Neural cell (in vitro differentiated cells): ENCODE data around the gene ARPC4. TPM values are rescaled to one million over a fixed set of nuclear protein-coding genes. Genes with fewer than 3 reads are reported as not detected.

Source experiments
- H2AFZ ChIP-seq: fragments of 200-600, 300-800 bp; sonication (generic), shearing (Covaris generic); 2 replicates; pipeline ENCODE4 v1.6.0; 2014; ENCODE audit warnings: low read depth, mild to moderate bottlenecking, antibody characterized with exemption, low read length, moderate library complexity
- H3F3A ChIP-seq: fragments of 200-600 bp; shearing (Covaris generic); 2 replicates; pipeline ENCODE4 v1.6.1; 2016; ENCODE audit warnings: mild to moderate bottlenecking, moderate library complexity, mixed read lengths, antibody characterized with exemption, low read length; ENCODE audit not compliant: insufficient read depth, poor library complexity, severe bottlenecking
- H3K27ac ChIP-seq: fragments of 200-600, 300-800 bp; sonication (generic), shearing (Covaris generic); 2 replicates; pipeline ENCODE4 v1.5.1; 2014; ENCODE audit warnings: mild to moderate bottlenecking, low read length, moderate library complexity
- H3K27me3 ChIP-seq: fragments of 300-800, 200-600 bp; sonication (generic), shearing (Covaris generic); 2 replicates; pipeline ENCODE4 v1.6.0; 2014; ENCODE audit warnings: mild to moderate bottlenecking, low read depth, low read length, moderate library complexity; ENCODE audit not compliant: insufficient read depth
- H3K36me3 ChIP-seq: fragments of 300-800, 200-600 bp; sonication (generic), shearing (Covaris generic); 2 replicates; pipeline ENCODE4 v1.5.1; 2014; ENCODE audit warnings: mild to moderate bottlenecking, antibody characterized with exemption, low read length, moderate library complexity; ENCODE audit not compliant: insufficient read depth
- H3K4me2 ChIP-seq: fragments of 300-800, 200-600 bp; sonication (generic), shearing (Covaris generic); 2 replicates; pipeline ENCODE4 v1.6.0; 2014; ENCODE audit warnings: mild to moderate bottlenecking, low read length
- H3K4me3 ChIP-seq: fragments of 300-800, 200-600 bp; sonication (generic), shearing (Covaris generic); 2 replicates; pipeline ENCODE4 v1.5.1; 2014; ENCODE audit warnings: mild to moderate bottlenecking, low read length, moderate library complexity
- H3K79me2 ChIP-seq: fragments of 200-600 bp; shearing (Covaris generic); replicated peaks from 2 replicates; pipeline ENCODE4 v1.6.0; 2014; ENCODE audit warnings: mild to moderate bottlenecking, low read length, moderate library complexity; ENCODE audit not compliant: insufficient read depth
- H3K9ac ChIP-seq: fragments of 300-800, 200-600 bp; sonication (generic), shearing (Covaris generic); 2 replicates; pipeline ENCODE4 v1.6.1; 2016; ENCODE audit warnings: mild to moderate bottlenecking, low read length, mixed read lengths
- H3K9me2 ChIP-seq: fragments of 200-600 bp; shearing (Covaris generic); 2 replicates; pipeline ENCODE4 v1.6.1; 2016; ENCODE audit warnings: mild to moderate bottlenecking, low read length, mixed read lengths; ENCODE audit not compliant: insufficient read depth
- H3K9me3 ChIP-seq: fragments of 200-600, 300-800 bp; sonication (generic), shearing (Covaris generic); 2 replicates; pipeline ENCODE4 v1.6.1; 2016; ENCODE audit warnings: mild to moderate bottlenecking, mixed run types, low read length, moderate library complexity, mixed read lengths
- H4K20me1 ChIP-seq: fragments of 200-600 bp; shearing (Covaris generic); 2 replicates; pipeline ENCODE4 v1.6.1; 2016; ENCODE audit warnings: mild to moderate bottlenecking, mixed run types; ENCODE audit not compliant: insufficient read depth
- EP300 ChIP-seq: fragments of 450-650 bp; conservative IDR thresholded peaks from 2 replicates; pipeline ENCODE4 v1.6.1; 2014; ENCODE audit warnings: antibody characterized with exemption, mild to moderate bottlenecking, moderate library complexity; ENCODE audit not compliant: poor library complexity, severe bottlenecking
- EZH2 ChIP-seq: fragments of 200-600, 300-800 bp; shearing (Covaris generic), sonication (generic); IDR thresholded peaks from 2 replicates; pipeline ENCODE4 v1.6.1; 2014; ENCODE audit warnings: antibody characterized with exemption, low read length, borderline replicate concordance, mild to moderate bottlenecking; ENCODE audit not compliant: insufficient read depth, poor library complexity, severe bottlenecking
- MXI1 ChIP-seq: fragments of 450-650 bp; conservative IDR thresholded peaks from 2 replicates; pipeline ENCODE4 v1.6.1; 2014; ENCODE audit warnings: antibody characterized with exemption, mild to moderate bottlenecking; ENCODE audit not compliant: poor library complexity, severe bottlenecking
- POLR2AphosphoS5 ChIP-seq: IDR thresholded peaks from 2 replicates; pipeline ENCODE4 v1.6.1; 2012
- RAD21 ChIP-seq: fragments of 450-650 bp; conservative IDR thresholded peaks from 2 replicates; pipeline ENCODE4 v1.6.1; 2014; ENCODE audit warnings: antibody characterized with exemption, mild to moderate bottlenecking, moderate library complexity
- SMC3 ChIP-seq: fragments of 450-650 bp; conservative IDR thresholded peaks from 2 replicates; pipeline ENCODE4 v1.6.1; 2014; ENCODE audit warnings: antibody characterized with exemption, mild to moderate bottlenecking, moderate library complexity; ENCODE audit not compliant: poor library complexity
- TAF1 ChIP-seq: IDR thresholded peaks from 2 replicates; pipeline ENCODE4 v1.6.1; 2012; ENCODE audit warnings: low read depth
- polyA plus RNA-seq: library from polyadenylated mRNA; depleted of rRNA; stranded (reverse); fragments of >200 nt; gene quantifications from 2 replicates; pipeline ENCODE4 v1.2.3, GENCODE V29; 2014
- TF ChIP-seq, protein P1 (sequence below): IDR thresholded peaks from 2 replicates; pipeline ENCODE4 v1.6.1; 2012; ENCODE audit warnings: borderline replicate concordance
- TF ChIP-seq, protein P2 (sequence below): fragments of 450-650 bp; IDR thresholded peaks from 2 replicates; pipeline ENCODE4 v1.5.1; 2014; ENCODE audit warnings: antibody characterized with exemption, mild to moderate bottlenecking, moderate library complexity; ENCODE audit not compliant: poor library complexity, severe bottlenecking

Gene ARPC4
- polyA plus RNA-seq, 1 donor from 2014 or later, result 179 TPM

DNA sequence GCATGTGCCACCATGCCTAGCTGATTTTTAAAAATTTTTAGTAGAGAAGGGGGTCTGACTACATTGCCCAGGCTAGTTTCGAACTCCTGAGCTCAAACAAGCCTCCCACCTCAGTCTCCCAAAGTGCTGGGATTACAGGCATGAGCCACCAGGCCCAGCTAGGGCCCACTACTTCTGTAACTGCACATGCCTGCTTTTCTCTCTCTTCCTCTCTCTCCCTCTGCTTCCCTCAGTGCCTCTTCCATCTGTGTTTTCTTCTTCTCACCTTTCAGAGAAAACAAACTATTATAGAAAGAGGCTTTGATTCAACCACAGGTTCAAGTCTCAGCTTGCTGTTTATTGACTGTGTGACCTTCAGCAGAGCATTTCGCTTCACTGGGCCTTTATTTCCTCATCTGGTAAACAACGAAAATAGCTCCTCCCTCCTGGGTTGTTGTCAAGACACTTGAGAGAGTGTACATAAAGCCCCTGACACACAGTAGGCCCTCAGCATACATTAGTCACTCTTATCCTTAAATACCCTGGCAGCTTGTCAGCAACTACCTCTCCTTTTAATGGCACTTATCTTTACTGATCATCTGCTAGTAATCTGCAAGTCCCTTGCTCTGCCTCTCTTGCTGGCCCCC, 10.8 kb upstream of the ARPC4 start:
- Histone ChIP-seq H2AFZ (no peak overlapping the region), H3K27me3 (no peaks in the 10 kb centered on the region), H3K9me3 (no peaks in the 10 kb centered on the region), H3K9me2 (no peaks in the 10 kb centered on the region), H3F3A (no peaks in the 10 kb centered on the region), H4K20me1 (no peaks in the 10 kb centered on the region), H3K27ac (no peak overlapping the region), H3K9ac (no peak overlapping the region), H3K36me3 (no peaks in the 10 kb centered on the region), H3K4me3 (no peak overlapping the region), H3K4me2 (no peak overlapping the region), H3K79me2 (no peaks in the 10 kb centered on the region)
- TF ChIP-seq SMC3 (no peak), EZH2 (no peak), MXI1 (no peak), EP300 (no peak), POLR2AphosphoS5 (no peak), TAF1 (no peak), RAD21 (no peak)
- TF ChIP-seq, protein P1, sequence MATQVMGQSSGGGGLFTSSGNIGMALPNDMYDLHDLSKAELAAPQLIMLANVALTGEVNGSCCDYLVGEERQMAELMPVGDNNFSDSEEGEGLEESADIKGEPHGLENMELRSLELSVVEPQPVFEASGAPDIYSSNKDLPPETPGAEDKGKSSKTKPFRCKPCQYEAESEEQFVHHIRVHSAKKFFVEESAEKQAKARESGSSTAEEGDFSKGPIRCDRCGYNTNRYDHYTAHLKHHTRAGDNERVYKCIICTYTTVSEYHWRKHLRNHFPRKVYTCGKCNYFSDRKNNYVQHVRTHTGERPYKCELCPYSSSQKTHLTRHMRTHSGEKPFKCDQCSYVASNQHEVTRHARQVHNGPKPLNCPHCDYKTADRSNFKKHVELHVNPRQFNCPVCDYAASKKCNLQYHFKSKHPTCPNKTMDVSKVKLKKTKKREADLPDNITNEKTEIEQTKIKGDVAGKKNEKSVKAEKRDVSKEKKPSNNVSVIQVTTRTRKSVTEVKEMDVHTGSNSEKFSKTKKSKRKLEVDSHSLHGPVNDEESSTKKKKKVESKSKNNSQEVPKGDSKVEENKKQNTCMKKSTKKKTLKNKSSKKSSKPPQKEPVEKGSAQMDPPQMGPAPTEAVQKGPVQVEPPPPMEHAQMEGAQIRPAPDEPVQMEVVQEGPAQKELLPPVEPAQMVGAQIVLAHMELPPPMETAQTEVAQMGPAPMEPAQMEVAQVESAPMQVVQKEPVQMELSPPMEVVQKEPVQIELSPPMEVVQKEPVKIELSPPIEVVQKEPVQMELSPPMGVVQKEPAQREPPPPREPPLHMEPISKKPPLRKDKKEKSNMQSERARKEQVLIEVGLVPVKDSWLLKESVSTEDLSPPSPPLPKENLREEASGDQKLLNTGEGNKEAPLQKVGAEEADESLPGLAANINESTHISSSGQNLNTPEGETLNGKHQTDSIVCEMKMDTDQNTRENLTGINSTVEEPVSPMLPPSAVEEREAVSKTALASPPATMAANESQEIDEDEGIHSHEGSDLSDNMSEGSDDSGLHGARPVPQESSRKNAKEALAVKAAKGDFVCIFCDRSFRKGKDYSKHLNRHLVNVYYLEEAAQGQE, result no peak
- TF ChIP-seq, protein P2, sequence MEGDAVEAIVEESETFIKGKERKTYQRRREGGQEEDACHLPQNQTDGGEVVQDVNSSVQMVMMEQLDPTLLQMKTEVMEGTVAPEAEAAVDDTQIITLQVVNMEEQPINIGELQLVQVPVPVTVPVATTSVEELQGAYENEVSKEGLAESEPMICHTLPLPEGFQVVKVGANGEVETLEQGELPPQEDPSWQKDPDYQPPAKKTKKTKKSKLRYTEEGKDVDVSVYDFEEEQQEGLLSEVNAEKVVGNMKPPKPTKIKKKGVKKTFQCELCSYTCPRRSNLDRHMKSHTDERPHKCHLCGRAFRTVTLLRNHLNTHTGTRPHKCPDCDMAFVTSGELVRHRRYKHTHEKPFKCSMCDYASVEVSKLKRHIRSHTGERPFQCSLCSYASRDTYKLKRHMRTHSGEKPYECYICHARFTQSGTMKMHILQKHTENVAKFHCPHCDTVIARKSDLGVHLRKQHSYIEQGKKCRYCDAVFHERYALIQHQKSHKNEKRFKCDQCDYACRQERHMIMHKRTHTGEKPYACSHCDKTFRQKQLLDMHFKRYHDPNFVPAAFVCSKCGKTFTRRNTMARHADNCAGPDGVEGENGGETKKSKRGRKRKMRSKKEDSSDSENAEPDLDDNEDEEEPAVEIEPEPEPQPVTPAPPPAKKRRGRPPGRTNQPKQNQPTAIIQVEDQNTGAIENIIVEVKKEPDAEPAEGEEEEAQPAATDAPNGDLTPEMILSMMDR, result no peak

DNA sequence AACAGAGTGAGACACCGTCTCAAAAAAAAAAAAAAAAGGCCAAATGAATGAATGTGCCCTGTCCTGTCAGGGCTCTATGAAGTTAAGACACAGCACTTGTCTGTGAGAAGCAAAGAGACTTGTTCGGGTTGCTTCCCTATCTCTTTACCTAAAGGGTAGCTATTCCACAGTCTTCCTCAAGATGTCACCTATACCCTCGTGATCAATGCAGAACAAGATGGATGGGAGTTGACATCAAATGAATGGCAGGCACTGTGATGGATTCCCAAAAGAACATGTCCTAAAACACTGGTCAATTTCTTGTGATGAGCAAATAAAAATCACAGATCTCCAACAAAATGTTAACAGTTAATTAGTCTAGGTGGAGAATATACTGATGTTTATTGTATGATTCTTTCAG, 10.1 kb upstream of the ARPC4 start:
- no peak overlapping the region for H3K4me2 ChIP-seq
- no peak overlapping the region for H3K27ac ChIP-seq
- no peaks in the 10 kb centered on the region for H3K9me3 ChIP-seq
- H3K9ac ChIP-seq, result no peak overlapping the region
- H3K79me2 ChIP-seq, result no peaks in the 10 kb centered on the region
- H3K9me2 ChIP-seq, result no peaks in the 10 kb centered on the region
- H3K27me3 ChIP-seq, result no peaks in the 10 kb centered on the region
- TF ChIP-seq SMC3 (peak; percentile 36), RAD21 (peak; percentile 55), EP300 (no peak), TAF1 (no peak)
- TF ChIP-seq, protein P2, result peak; percentile 54
- H3F3A ChIP-seq, result no peaks in the 10 kb centered on the region
- H3K36me3 ChIP-seq, result no peaks in the 10 kb centered on the region
- H4K20me1 ChIP-seq, result no peaks in the 10 kb centered on the region
- no peak overlapping the region for H2AFZ ChIP-seq
- no peak overlapping the region for H3K4me3 ChIP-seq
